ENCODE measurements around the gene FILIP1L.

Gene FILIP1L

GRCh38 chr3:99873269-99874102, 240.8 kb downstream of the FILIP1L start:
- ATAC-seq (no peak), DNase-seq (no peak)
- no peaks in the 10 kb centered on the region for H3K9me3 Mint-ChIP-seq
- peaks cover 43% of the 10 kb centered on the region for H3K4me1 Mint-ChIP-seq
- peaks cover 4% of the 10 kb centered on the region for H3K36me3 Mint-ChIP-seq (ENCODE audit: low read depth)
- H3K27me3 Mint-ChIP-seq = peaks cover 7% of the 10 kb centered on the region
- H3K27ac Mint-ChIP-seq = no peak overlapping the region
- no peak overlapping the region for H3K4me3 Mint-ChIP-seq

- Mint-ChIP-seq H3K4me3 (no peak overlapping the region), H3K36me3 (ENCODE audit: low read depth) (peaks cover 8% of the 10 kb centered on the region), H3K4me1 (peaks cover 44% of the 10 kb centered on the region), H3K27ac (no peak overlapping the region), H3K27me3 (peaks cover 7% of the 10 kb centered on the region), H3K9me3 (no peaks in the 10 kb centered on the region)
- ATAC-seq (peak; percentile 38), DNase-seq (no peak)
Measured at GRCh38 chr3:99872923-99873254, 241.4 kb downstream of the FILIP1L start.

- H3K27ac Mint-ChIP-seq = no peak overlapping the region
- DNase-seq = no peak
- H3K27me3 Mint-ChIP-seq = peaks cover 5% of the 10 kb centered on the region
- peaks cover 11% of the 10 kb centered on the region for H3K36me3 Mint-ChIP-seq (ENCODE audit: low read depth)
- no peaks in the 10 kb centered on the region for H3K9me3 Mint-ChIP-seq
- no peak overlapping the region for H3K4me3 Mint-ChIP-seq
- no peak for ATAC-seq
- H3K4me1 Mint-ChIP-seq = peaks cover 52% of the 10 kb centered on the region
Measured at GRCh38 chr3:99871231-99872045, 242.9 kb downstream of the FILIP1L start.

GRCh38 chr3:99870712-99871111, 243.6 kb downstream of the FILIP1L start:
- H3K36me3 Mint-ChIP-seq (ENCODE audit: low read depth) = peaks cover 13% of the 10 kb centered on the region
- H3K4me3 Mint-ChIP-seq = no peak overlapping the region
- peaks cover 57% of the 10 kb centered on the region for H3K4me1 Mint-ChIP-seq
- H3K27ac Mint-ChIP-seq = no peak overlapping the region
- DNase-seq (no peak), ATAC-seq (no peak)
- H3K9me3 Mint-ChIP-seq = no peaks in the 10 kb centered on the region
- H3K27me3 Mint-ChIP-seq = peaks cover 4% of the 10 kb centered on the region

GRCh38 chr3:99869621-99870020, 244.7 kb downstream of the FILIP1L start:
- H3K4me1 Mint-ChIP-seq = peaks cover 52% of the 10 kb centered on the region

GRCh38 chr3:99868311-99868646, 246.0 kb downstream of the FILIP1L start:
- peaks cover 16% of the 10 kb centered on the region for H3K36me3 Mint-ChIP-seq (ENCODE audit: low read depth)
- no peak for DNase-seq
- no peak for ATAC-seq
- no peaks in the 10 kb centered on the region for H3K9me3 Mint-ChIP-seq
- no peak overlapping the region for H3K27ac Mint-ChIP-seq
- peaks cover 49% of the 10 kb centered on the region for H3K4me1 Mint-ChIP-seq
- no peaks in the 10 kb centered on the region for H3K27me3 Mint-ChIP-seq
- no peak overlapping the region for H3K4me3 Mint-ChIP-seq

More at GRCh38 chr3:99869621-99870020, 244.7 kb downstream of the FILIP1L start:
- no peak overlapping the region for H3K27ac Mint-ChIP-seq
- H3K4me3 Mint-ChIP-seq = no peak overlapping the region
- DNase-seq (no peak), ATAC-seq (no peak)
- peaks cover 4% of the 10 kb centered on the region for H3K27me3 Mint-ChIP-seq
- peaks cover 13% of the 10 kb centered on the region for H3K36me3 Mint-ChIP-seq (ENCODE audit: low read depth)
- H3K9me3 Mint-ChIP-seq = no peaks in the 10 kb centered on the region

GRCh38 chr3:99867594-99868310, 246.5 kb downstream of the FILIP1L start:
- DNase-seq (no peak), ATAC-seq (peak; percentile 31)
- H3K4me1 Mint-ChIP-seq = peaks cover 48% of the 10 kb centered on the region
- no peaks in the 10 kb centered on the region for H3K27me3 Mint-ChIP-seq
- H3K27ac Mint-ChIP-seq = no peak overlapping the region
- peaks cover 19% of the 10 kb centered on the region for H3K36me3 Mint-ChIP-seq (ENCODE audit: low read depth)
- no peak overlapping the region for H3K4me3 Mint-ChIP-seq
- H3K9me3 Mint-ChIP-seq = no peaks in the 10 kb centered on the region

- DNase-seq (peak; percentile 7), ATAC-seq (peak; percentile 68)
- Mint-ChIP-seq H3K9me3 (no peaks in the 10 kb centered on the region), H3K27me3 (no peaks in the 10 kb centered on the region), H3K36me3 (ENCODE audit: low read depth) (peaks cover 19% of the 10 kb centered on the region), H3K4me1 (peaks cover 40% of the 10 kb centered on the region), H3K4me3 (no peak overlapping the region), H3K27ac (peak overlapping the region; percentile 23)
Measured at GRCh38 chr3:99866261-99866761, 248.0 kb downstream of the FILIP1L start.

- no peak overlapping the region for H3K27ac Mint-ChIP-seq
- peaks cover 40% of the 10 kb centered on the region for H3K4me1 Mint-ChIP-seq
- no peak for DNase-seq
- no peak for ATAC-seq
- no peaks in the 10 kb centered on the region for H3K27me3 Mint-ChIP-seq
- H3K4me3 Mint-ChIP-seq = no peak overlapping the region
- no peaks in the 10 kb centered on the region for H3K9me3 Mint-ChIP-seq
- peaks cover 19% of the 10 kb centered on the region for H3K36me3 Mint-ChIP-seq (ENCODE audit: low read depth)
Measured at GRCh38 chr3:99865321-99865720, 249.0 kb downstream of the FILIP1L start.

GRCh38 chr3:99864289-99864688, 250.0 kb downstream of the FILIP1L start:
- Mint-ChIP-seq H3K9me3 (no peaks in the 10 kb centered on the region), H3K27ac (no peak overlapping the region), H3K36me3 (ENCODE audit: low read depth) (peaks cover 19% of the 10 kb centered on the region), H3K4me1 (peaks cover 40% of the 10 kb centered on the region), H3K4me3 (no peak overlapping the region), H3K27me3 (no peaks in the 10 kb centered on the region)
- ATAC-seq (no peak), DNase-seq (no peak)

- no peak overlapping the region for H3K4me3 Mint-ChIP-seq
- peaks cover 19% of the 10 kb centered on the region for H3K36me3 Mint-ChIP-seq (ENCODE audit: low read depth)
- no peak for ATAC-seq
- H3K9me3 Mint-ChIP-seq = no peaks in the 10 kb centered on the region
- H3K27ac Mint-ChIP-seq = no peak overlapping the region
- peaks cover 37% of the 10 kb centered on the region for H3K4me1 Mint-ChIP-seq
- H3K27me3 Mint-ChIP-seq = no peaks in the 10 kb centered on the region
- no peak for DNase-seq
Measured at GRCh38 chr3:99863588-99863987, 250.7 kb downstream of the FILIP1L start.

GRCh38 chr3:99863002-99863401, 251.3 kb downstream of the FILIP1L start:
- DNase-seq = no peak
- H3K4me1 Mint-ChIP-seq = peaks cover 33% of the 10 kb centered on the region
- no peaks in the 10 kb centered on the region for H3K27me3 Mint-ChIP-seq
- ATAC-seq = no peak
- H3K9me3 Mint-ChIP-seq = no peaks in the 10 kb centered on the region
- peaks cover 16% of the 10 kb centered on the region for H3K36me3 Mint-ChIP-seq (ENCODE audit: low read depth)
- no peak overlapping the region for H3K4me3 Mint-ChIP-seq
- no peak overlapping the region for H3K27ac Mint-ChIP-seq

- no peaks in the 10 kb centered on the region for H3K9me3 Mint-ChIP-seq
- no peak overlapping the region for H3K27ac Mint-ChIP-seq
- ATAC-seq (no peak), DNase-seq (no peak)
- H3K36me3 Mint-ChIP-seq (ENCODE audit: low read depth) = peaks cover 12% of the 10 kb centered on the region
- no peak overlapping the region for H3K4me3 Mint-ChIP-seq
- no peaks in the 10 kb centered on the region for H3K27me3 Mint-ChIP-seq
- H3K4me1 Mint-ChIP-seq = peaks cover 25% of the 10 kb centered on the region
Measured at GRCh38 chr3:99862208-99862607, 252.1 kb downstream of the FILIP1L start.

GRCh38 chr3:99861216-99861615, 253.1 kb downstream of the FILIP1L start:
- Mint-ChIP-seq H3K9me3 (no peaks in the 10 kb centered on the region), H3K4me1 (peaks cover 22% of the 10 kb centered on the region), H3K27ac (no peak overlapping the region), H3K36me3 (ENCODE audit: low read depth) (peaks cover 13% of the 10 kb centered on the region), H3K4me3 (no peak overlapping the region), H3K27me3 (no peaks in the 10 kb centered on the region)
- DNase-seq = no peak
- ATAC-seq = no peak
